AML-193 (cell line): ENCODE measurements around the gene ADAMTS1.

Experiments
- DNase-seq, 2 experiments: peaks; one replicate each; lab custom pipeline; 2025; lab: John Stamatoyannopoulos, UW

ADAMTS1 gene

DNA sequence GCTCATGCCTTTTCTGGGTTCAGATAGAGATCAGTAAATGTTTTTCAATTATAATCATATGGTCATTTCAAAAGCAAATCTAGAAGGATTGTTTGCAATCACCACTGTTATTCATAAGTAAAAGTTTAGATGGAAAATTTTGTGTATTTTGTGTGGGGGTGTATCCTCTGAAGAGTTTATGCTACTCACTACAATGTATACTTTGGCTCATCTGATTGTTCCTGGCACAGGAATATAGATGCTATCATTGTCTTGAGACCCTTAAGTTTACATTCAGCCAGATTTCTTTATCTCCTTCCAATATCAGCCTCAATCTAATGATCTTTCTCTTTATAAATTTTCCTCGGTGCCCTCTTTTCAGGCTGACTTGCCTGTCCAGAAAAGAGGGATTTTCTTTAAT is 33.0 kb downstream of the ADAMTS1 start:
- DNase-seq, result no peak

- no peak for DNase-seq
These were observed 33.7 kb downstream of the ADAMTS1 start for GRCh38 chr21:26811482-26811881.

- no peak for DNase-seq
These were observed 34.4 kb downstream of the ADAMTS1 start for GRCh38 chr21:26810676-26811415.

DNA sequence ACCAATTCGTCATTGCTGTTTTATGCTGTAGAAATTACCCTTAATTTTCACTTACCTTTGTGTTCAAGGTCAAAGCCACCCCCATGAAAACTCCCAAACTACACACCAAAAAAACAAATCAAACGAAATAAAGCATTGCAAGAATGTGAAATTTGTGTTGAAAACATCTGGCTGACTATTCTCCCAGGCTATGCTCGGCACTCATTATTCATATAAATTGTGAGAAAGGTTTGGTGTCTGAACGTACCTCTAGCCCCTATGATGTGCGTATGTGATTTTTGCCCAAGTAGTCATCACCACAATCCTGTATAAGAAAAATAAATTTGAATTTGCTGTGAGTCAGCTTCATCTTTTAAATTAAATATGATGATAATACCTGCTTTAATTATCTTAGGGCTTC is 34.9 kb downstream of the ADAMTS1 start:
- no peak for DNase-seq

DNA sequence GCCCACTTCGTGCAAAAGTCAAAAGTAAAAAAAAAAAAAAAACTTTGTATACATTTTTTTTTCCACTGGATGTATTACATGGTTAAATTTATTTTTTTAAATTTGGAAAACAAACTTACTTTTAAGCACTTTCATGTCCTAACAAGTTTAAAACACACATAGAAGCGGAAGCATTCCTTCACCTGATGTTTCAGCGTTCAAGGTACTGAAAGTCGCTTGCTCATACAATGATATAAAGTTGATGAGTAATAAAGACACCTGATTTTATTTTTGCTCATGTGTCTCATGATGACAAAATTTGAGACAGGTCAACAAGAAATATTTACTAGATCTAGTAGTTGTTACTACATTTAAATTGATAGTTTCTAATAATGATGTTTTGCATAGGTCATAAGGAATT is 35.5 kb downstream of the ADAMTS1 start:
- DNase-seq, result no peak

GRCh38 chr21:26806801-26807295 is 38.4 kb downstream of the ADAMTS1 start:
- DNase-seq, result no peak

DNA sequence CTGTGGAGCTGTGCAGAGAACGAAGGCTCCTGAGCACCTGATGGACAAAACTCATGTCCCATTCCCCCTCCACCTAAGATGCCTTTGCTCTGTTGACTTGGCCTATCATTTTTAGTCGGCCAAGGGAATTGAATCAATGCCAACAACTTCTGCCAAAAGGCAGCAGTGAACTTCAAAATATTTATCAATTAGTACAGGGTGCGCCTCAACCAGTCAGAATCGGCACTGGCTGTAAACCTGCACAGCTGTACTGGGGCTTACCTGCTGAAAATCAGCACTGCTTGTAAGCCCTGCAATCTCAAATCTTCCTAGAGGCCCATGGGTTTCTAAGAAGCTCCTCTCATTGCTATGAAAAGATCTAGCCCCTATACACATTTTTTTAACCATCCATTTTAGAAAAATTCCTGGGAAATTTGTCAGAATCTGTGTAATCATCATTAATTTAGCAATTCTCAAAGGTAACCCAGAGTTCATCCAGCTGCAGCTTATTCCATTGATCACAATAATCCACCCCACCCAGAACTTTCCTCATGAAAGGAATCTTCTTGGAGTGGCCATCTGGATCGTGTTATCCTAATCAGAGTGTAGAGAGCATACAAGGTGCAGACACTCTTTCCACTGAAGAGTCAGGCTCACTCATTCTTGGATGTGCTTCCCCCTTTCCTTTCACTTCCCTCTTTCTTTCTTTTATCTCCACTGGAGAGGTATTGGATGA is 40.2 kb downstream of the ADAMTS1 start:
- DNase-seq, result no peak

- no peak for DNase-seq
These were observed 43.7 kb downstream of the ADAMTS1 start for GRCh38 chr21:26801498-26801897.

DNA sequence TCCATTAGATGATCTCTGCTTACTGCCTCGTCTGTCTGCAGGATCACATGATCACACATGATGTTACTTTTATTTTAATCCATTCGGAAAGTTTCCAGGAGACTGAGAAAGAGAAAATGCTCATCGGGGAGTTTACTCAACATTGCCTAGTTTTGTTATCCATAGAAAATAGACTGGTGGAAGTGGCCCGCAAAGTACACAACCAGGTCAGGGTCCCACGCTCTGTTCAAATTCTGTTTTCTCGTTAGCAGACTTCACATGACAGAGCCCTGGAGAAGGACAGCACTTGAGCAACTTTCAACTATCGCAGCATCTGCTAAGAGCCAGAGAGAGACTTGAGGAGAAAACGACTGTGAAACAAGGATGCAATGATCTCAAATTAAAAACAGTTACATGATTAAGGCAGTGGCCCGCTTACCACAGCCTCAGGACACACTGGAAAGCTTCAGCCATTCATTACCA is 44.2 kb downstream of the ADAMTS1 start:
- DNase-seq, result no peak

DNA sequence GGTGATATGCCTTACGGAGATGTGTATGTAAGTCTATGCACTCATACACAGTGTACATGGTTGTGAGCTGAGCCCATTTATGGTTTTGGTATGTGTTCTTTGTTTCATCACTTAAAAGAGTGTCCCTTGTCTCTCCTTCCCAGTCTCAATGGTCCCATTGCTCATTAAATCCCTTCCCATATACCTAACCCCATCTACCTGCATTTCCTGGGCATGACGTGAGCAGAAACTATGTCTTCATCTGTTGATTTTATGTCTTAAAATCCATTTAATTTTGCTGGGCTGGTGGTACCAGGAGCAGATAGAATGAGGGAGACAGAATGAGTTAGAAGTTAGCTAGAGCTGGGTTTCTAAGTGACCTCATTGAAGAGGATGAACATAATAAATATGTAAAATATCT is 44.8 kb downstream of the ADAMTS1 start:
- DNase-seq, result no peak

DNA sequence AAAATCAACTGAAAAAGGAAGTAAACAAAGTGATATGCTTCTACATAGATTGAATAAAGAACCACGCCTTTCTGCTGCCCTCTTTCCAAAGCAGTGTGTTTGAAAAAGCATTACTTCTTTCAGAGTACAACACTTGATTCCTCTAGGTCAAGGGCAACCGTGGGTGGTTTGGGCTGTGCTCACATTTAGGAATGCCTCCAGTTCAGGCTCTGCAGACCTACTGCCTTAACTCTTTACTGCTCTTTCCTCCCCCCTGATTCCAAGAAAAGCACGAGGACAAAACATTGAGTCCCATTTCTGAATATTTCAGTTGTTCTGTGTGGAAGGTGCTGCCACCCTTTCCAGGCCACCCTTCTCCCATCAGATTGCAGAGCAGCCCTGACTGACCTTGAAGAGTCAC is 45.2 kb downstream of the ADAMTS1 start:
- no peak for DNase-seq

- DNase-seq, result no peak
These were observed 46.1 kb downstream of the ADAMTS1 start for GRCh38 chr21:26798856-26799751.

DNA sequence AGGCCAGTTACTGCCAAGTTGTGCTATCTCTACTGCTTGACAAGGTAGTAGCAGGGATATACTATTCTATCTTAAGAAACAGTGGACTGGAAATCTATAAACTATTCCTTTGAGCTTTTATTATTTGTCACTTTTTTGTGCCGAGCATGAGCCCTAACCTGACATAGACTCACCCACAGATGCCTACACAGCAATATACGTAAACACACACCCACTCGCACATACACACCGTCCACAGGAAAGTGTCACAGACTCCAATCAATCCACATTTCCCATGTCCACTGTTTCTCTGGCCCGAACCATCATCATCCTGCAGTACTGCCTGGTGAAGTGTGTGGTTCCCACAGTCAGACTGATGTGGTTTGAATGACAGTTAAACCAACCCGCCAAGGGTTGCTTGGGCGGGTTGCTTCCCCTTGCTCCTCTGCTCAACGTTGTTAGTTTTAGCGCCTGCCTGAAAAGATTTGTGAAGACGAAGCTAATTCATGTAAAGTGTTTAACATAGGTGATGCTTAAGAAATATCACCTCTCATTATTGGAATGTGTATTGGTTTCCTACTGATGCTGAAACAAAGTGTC is 47.2 kb downstream of the ADAMTS1 start:
- no peak for DNase-seq

DNA sequence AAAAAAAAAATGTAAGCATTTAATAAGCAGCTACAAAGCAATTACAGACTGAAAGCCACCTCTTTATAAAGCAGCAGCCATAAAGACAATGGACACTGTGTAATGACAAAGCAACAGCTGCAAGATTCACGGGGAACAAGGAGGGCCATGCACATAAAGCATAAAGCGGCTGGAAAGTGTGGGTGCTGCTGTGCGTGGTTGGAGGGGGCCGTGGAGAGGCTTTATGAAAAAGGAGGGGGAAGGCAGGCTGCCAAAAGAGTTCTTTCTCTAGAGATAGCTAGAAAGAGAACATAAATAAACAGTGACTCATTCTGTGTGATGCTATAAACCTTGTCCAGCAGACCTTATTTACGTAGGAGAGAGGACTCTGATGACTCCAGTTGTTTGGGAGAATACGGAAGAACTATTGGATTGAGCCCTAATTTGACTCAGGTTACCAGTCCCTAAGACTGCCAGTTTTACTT is 49.3 kb downstream of the ADAMTS1 start:
- DNase-seq, result no peak

- no peak for DNase-seq
These were observed 49.8 kb downstream of the ADAMTS1 start for GRCh38 chr21:26795412-26795805.

- DNase-seq, result no peak
These were observed 50.4 kb downstream of the ADAMTS1 start for GRCh38 chr21:26794597-26795411.

DNA sequence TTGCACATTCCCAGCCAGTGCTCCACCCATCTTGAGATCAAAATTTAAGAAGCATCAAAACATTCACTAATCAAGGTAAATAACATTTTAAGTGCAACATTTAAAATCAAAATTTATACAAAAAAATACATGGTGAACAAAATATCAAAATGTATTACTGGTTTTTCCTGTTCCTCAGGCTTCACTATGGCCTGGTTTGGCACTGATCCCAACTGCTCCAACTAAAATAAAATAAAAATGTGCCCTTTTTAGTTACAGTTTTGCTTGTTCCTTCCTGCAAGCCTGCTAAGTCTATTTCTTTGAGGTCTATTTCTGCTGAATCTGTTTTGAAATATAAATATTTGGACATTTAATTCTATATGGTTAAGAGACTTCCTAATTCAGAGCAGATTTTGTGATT is 54.9 kb downstream of the ADAMTS1 start:
- DNase-seq, result no peak

- no peak for DNase-seq
These were observed 56.4 kb downstream of the ADAMTS1 start for GRCh38 chr21:26788790-26789189.
